ENCODE results near the gene BSG.

- TF ChIP-seq CTCF (IDR thresholded peaks at IDR 0.05) (no peak), POLR2A (IDR thresholded peaks at IDR 0.05) (no peak), POLR2AphosphoS5 (IDR thresholded peaks at IDR 0.05) (no peak)
Observed at GRCh38 chr19:612941-613340, 40.5 kb downstream of the BSG start.

Data from prostate gland (tissue), 2 donors.